ENCODE measurements around the gene PIWIL1.

DNA sequence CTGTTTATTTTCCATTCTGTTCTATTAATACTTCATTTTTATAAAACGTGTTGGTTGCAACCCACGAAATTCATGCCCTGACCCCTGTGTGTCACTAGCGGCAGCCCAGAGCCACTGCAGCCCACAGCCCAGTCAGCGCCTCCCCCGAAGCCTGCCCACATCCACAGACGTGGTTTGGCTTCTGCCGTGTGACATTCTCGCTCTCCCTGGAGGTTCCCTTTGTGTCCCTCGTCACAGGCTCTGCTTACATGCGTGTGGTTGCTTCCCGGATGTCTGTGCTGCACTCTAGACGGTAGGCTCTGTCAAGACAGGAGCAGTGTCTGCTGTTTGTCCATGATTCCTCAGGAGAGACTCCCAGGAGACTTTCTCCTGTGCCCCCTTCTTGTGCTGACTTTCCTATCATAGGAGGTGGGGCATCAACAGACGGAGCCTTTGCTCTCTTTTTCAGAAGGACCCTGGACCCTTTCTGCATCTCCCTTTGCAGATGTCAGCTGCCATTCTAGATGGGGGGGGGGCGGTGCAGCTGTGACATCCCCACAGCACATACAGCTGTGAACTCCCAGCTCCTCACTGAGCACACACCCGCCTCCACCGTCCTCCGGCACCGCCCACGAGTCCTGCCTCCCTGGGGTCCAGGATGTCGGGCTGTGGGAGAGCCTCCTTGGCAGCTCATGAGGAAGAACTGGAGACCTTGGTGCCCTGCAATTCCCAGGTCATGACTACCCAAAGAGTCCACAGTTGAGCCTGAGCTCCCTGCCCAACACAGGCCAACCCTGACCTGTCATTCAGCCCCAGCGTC is 36.8 kb upstream of the PIWIL1 start:
- no peak for TF ChIP-seq POLR2A (IDR thresholded peaks at IDR 0.05)
- TF ChIP-seq, protein P1, sequence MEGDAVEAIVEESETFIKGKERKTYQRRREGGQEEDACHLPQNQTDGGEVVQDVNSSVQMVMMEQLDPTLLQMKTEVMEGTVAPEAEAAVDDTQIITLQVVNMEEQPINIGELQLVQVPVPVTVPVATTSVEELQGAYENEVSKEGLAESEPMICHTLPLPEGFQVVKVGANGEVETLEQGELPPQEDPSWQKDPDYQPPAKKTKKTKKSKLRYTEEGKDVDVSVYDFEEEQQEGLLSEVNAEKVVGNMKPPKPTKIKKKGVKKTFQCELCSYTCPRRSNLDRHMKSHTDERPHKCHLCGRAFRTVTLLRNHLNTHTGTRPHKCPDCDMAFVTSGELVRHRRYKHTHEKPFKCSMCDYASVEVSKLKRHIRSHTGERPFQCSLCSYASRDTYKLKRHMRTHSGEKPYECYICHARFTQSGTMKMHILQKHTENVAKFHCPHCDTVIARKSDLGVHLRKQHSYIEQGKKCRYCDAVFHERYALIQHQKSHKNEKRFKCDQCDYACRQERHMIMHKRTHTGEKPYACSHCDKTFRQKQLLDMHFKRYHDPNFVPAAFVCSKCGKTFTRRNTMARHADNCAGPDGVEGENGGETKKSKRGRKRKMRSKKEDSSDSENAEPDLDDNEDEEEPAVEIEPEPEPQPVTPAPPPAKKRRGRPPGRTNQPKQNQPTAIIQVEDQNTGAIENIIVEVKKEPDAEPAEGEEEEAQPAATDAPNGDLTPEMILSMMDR (IDR thresholded peaks at IDR 0.05) = no peak
